WTC11 (cell line): ENCODE measurements around the gene PIM1.

ENCODE experiments used
- CBFB ChIP-seq: sonication (generic); formaldehyde crosslinking; IDR thresholded peaks from 2 replicates; pipeline ENCODE4 v1.8.1; 2022; ENCODE audit warnings: mild to moderate bottlenecking, low read depth, missing genetic modification reagents
- CTCF ChIP-seq: fragments of 200-600 bp; IDR thresholded peaks from 2 replicates; pipeline ENCODE4 v1.8.0; 2022; ENCODE audit warnings: antibody characterized with exemption
- E2F4 ChIP-seq: sonication (generic); formaldehyde crosslinking; IDR thresholded peaks from 2 replicates; pipeline ENCODE4 v1.8.1; 2022; ENCODE audit warnings: low read depth, mild to moderate bottlenecking, moderate library complexity, missing genetic modification reagents, borderline replicate concordance
- NR3C1 ChIP-seq: sonication (generic); formaldehyde crosslinking; conservative IDR thresholded peaks from 2 replicates; pipeline ENCODE4 v1.8.1; 2023; ENCODE audit warnings: low read depth, mild to moderate bottlenecking, missing genetic modification reagents
- ZNF263 ChIP-seq: sonication (generic); formaldehyde crosslinking; IDR thresholded peaks from 2 replicates; pipeline ENCODE4 v1.8.1; 2022; ENCODE audit warnings: low read depth, mild to moderate bottlenecking, moderate library complexity, missing genetic modification reagents

DNA sequence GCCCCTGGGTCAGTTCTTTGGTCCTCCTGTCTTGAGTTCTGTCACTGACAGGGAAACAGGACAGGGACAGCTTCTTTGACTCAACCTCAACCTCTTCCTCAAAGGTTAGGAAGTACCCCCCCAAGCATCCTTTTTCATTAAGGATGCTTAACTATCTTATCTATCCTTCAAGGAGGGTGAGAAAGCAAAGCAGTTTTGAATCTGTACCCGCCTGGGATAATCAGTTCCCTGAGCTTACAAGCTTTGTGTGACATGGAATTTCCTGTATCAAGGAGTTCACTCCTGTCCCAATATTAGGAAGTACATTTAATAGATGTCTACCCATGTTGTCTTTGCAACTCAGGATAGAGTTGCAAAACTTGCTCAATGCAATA is 31.1 kb upstream of the PIM1 start:
- TF ChIP-seq CTCF (no peak), CBFB (no peak), NR3C1 (CRISPR knock-in tag) (no peak), ZNF263 (no peak), E2F4 (CRISPR knock-in tag) (no peak)
